ENCODE results near the gene PARS2.
A peak's percentile ranks its signal among the peaks of the same experiment; 100 is the strongest.
"Not testable (repeated sequence)": the region's sequence is repeated elsewhere in the genome, so short reads cannot be mapped to it uniquely, and the experiment has no call there.

The PARS2 gene

GRCh38 chr1:54798769-54799641 is 34.7 kb upstream of the PARS2 start:
- no peak for FAIRE-seq

DNA sequence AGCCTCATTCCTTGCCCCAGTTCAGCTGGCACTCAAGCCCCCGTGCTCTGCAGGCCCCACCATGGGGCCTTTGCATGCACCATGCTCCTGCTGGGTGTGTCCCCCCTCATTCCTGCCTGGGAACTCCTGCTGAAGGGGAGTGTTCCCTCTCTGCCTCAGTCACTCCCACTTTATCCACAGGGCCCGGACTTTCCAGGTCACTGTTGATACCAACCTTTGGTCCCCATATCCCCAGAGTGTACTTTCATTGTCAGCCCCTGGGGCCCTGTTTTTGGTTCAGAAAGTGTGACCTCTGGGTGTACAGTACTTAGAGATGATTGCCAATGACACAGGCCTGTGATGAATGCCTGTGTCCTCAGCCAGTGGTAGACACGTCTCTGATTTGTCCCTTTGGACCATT is 33.9 kb upstream of the PARS2 start:
- no peak for FAIRE-seq

GRCh38 chr1:54796902-54797301 is 32.6 kb upstream of the PARS2 start:
- no peak for FAIRE-seq

DNA sequence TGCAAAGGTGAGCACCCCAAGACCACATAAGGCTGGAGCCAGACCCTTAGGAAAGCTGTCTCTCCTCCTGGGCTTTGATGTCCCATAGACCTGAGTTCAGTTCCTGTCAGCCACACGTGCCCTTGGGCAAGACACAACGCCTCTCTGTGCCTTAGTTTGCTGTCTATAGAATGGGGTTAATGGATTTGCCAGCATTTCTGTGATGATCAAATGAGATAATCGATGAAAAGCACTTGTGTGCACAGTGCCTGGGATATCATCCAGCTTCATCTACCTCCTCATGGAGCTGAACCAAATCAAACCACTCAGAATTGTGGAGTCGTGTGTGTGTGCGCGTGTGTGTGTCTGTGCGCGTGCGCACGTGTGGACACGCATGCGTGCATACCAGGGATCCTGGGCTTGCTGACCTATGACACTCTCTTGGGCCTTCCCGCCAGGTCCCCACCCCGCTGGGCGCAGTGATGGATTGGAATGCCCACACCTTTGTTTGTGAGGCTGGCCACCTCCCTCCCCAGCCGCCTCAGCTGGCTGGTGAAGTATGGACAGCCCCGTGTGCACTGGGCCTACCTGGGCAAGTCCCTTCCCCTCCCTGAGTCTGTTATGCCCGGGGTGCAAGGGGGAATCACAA is 31.6 kb upstream of the PARS2 start:
- FAIRE-seq, result no peak

GRCh38 chr1:54795356-54795665 is 31.0 kb upstream of the PARS2 start:
- FAIRE-seq, result no peak

DNA sequence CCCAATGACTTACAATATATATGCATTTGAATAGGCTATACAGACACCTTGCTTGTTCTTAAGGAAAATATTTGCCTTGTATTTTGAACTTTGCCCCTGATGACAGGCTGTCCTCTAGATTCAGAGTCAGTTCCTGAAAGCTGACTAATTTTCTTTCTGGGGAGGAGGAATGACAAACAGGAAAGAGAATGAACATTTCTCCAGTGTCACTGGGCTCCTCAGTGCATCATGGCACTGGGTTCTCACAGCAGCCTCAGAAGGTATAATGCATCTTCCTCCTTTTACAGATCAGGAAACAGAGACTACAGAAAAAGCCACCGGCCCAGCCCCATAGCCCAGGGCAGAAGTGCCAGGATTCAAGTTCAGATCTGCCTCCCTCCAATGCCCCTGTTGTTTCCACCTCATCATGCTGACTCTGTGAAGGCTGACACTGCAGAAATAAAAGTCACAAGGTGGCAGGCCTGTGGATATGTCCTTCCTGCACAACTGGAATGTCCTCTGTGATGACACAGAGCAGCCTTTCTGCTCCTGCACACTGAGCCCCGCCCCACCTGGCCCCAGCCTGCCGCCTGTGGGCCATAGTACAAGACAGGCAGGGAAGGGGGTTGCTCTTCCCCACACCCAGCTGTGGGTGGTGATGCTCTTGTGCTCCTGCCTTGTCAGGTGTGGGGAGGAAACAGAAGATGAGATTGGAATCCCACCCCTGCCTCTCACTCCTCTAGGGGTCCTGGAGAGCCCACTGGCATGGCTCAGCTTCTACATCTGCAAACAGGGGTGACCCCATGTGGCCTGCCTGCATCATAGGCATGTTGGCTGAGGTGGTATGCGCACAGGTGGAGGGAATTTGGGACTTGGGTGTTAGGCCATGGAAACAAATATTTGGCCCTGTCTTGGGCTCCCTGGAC is 30.4 kb upstream of the PARS2 start:
- no peak for FAIRE-seq

- FAIRE-seq, result no peak
Observed at GRCh38 chr1:54792686-54793282, 28.5 kb upstream of the PARS2 start.

DNA sequence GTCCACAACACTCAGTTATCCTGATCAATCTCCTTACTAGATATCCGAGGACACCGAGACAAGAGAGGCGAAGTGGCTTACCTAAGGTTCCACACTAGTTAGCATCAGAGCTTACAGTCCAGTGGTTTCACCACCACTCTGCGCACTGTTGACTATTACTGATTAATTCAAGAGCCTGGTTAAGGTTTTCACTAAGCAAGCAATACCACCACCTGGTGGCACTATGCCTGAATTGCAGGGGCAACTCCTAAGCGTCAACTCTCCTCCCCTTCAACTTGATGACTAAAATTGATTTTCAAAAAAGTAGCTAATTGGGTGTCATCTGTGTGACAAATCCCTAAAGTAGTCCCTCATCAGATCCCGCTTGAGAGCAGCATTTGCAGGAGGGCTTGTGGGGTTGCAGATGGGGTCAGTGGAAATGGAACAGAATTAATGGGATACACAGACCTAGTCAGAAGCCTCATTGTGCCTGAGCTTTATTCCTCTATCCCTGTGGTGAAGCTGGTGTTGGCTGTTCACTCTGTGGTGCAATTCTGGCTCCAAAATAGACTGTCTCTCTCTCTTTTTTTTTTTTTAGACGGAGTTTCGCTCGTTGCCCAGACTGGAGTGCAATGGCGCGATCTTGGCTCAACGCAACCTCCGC is 27.7 kb upstream of the PARS2 start:
- FAIRE-seq, result peak; percentile 42

DNA sequence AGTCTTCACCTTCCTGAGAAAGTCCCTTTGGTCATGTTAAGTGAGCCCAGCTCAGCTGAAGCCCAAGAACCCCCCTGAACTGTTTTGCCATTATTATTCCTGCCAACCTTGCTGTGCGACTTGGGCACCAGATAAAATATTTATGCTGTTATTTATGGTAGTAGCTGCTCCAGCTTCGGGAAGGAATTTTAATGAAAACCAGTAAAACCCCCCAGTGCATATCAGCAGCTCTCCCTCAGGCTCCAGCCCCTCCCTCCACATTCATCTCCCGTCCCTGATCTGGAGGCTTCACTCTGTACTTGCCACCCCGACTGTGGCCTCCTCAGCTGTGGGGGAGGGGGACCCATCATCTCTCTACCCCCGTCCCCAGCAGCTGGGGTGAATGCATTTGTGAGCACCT is 24.1 kb upstream of the PARS2 start:
- no peak for FAIRE-seq

GRCh38 chr1:54787604-54788003 is 23.3 kb upstream of the PARS2 start:
- no peak for FAIRE-seq

GRCh38 chr1:54786778-54787177 is 22.5 kb upstream of the PARS2 start:
- no peak for FAIRE-seq

DNA sequence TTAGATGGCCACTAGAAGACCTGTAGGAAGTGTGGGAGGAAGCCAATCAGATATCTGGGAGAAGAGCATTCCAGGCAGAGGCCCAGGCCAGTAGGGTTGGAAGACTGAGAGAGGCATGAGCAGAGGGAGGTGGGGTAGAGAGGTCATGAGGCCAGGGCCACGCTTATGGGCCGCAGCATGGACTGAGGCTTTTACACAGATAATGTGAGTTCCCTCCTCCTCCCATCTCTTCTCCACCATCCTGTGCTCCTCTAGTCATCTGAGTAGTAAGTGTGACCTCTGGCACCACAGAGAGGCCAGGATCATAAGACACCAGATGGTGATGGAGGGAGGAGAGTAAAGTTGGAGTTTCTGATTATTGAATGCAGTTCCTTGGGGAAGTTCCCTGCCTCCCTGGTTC is 19.7 kb upstream of the PARS2 start:
- FAIRE-seq, result no peak

DNA sequence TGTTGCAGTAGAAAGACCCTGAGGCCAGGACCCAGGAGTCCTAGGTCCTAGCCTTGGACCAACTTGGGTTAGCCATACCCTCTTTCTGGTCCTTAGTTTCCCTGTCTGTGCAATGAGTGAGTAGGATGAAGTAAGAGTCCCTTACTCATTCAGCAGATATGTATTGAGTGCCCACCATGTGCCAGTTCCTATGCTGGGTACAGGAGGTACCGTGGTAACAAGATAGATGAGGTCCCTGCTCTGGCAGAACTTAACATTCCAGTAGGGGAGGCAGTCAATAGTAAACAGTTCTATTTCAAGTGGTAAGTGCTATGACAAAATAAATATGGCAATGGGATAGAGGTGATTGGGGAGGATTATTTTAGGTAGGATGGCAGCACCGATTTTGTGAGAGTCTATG is 18.3 kb upstream of the PARS2 start:
- FAIRE-seq, result no peak

GRCh38 chr1:54782156-54782555 is 17.8 kb upstream of the PARS2 start:
- no peak for FAIRE-seq

- FAIRE-seq, result no peak
Observed at GRCh38 chr1:54781023-54781723, 16.9 kb upstream of the PARS2 start.

DNA sequence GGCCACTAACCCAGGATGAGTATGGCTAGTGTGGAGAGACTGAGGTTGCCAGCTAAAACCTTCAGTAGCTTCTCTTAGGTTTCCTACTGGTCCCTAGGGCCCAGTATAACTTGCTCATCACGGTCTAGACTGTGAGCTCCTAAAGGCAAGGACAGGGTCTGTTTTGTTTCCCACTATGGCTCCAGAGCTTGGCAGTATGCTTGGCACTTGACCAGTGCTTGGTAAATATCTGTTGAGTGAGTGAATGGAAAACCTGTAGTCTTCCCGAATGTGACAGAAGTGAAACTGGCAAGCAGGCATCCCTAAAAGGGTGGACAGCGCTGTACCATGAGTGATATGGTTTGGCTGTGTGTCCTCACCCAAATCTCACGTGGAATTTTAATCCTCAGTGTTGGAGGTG is 13.1 kb upstream of the PARS2 start:
- FAIRE-seq, result no peak

- FAIRE-seq, result no peak
Observed at GRCh38 chr1:54777011-54777410, 12.7 kb upstream of the PARS2 start.

DNA sequence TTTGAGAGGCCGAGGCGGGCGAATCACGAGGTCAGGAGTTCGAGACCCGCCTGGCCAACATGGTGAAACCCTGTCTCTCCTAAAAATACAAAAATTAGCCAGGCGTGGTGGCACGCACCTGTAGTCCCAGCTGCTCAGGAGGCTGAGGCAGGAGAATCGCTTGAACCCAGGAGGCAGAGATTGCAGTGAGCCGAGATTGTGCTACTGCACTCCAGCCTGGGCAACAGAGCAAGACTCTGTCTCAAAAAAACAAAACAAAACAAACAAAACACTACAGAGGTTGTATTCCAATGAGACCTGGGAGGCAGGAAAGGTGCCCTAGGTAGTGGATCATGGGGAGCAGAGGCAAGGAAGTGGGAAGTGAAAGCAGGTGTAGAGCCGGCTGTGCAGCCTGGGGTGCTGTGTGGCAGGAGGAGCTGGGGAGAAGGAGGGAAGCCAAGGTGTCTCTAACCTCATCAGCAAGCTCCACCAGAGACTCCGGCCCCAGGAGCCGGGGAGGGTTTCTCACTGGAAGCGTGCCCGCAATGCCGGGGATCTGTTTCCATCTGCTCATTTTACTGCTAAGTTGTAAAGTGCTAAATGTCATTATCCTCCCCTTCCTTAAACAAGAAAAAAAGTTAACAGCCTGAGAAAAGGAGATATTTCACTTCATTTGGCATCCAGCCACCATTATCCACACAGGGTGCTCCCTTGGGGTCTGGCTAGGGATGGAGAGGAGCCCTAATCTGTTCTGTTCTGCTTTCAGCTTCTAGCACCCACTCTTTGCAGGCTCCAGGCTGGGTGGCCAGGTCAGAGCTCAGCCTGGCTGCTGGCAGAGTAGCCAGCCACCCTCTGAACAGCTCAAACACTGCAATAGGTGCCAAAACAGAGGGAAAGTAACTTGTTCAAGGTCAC is 11.8 kb upstream of the PARS2 start:
- FAIRE-seq, result not testable (repeated sequence)

GRCh38 chr1:54774820-54775498 is 10.6 kb upstream of the PARS2 start:
- FAIRE-seq, result no peak

DNA sequence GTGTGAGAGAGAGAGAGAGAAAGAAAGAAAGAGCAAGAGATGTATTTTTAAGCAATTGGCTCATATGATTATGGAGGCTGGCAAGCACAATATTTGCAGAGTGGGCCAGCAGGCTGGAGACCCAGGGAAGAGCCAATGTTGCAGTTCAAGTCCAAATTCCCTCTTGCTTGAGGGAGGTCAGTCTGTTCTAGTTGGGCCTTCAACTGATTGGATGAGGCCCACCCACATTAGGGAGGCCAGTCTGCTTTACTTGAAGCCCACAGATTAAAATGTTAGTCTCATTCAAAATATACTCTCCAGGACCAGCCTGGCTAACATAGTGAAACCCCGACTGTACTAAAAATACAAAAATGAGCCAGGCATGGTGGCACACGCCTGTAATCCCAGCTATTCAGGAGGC is 8.6 kb upstream of the PARS2 start:
- no peak for FAIRE-seq
